Gastrocnemius medialis (tissue), 4 donors: ENCODE data around the gene CADM3. TPM values are rescaled to one million over a fixed set of nuclear protein-coding genes. Genes with fewer than 3 reads are reported as not detected.

Source experiments
- ATAC-seq, 2 donors: fragments of 150-250 bp; one replicate each; pipeline ENCODE4 v1.9.1; 2016
- DNase-seq, 2 donors: peaks; one replicate each; pipeline ENCODE4 v3.0.0-alpha.2; 2019
- H3K27ac ChIP-seq, 4 donors: fragments of 200-600 bp; sonication (generic); 1 replicate in 1 of 4; 2 replicates in 3 of 4; pipeline ENCODE4 v1.5.1; 2016 to 2018; ENCODE audit warnings: mild to moderate bottlenecking in 2 of 4, moderate library complexity in 1 of 4
- H3K27me3 ChIP-seq, 3 donors: fragments of 200-600 bp; sonication (generic) in 2 of 3; 1 replicate in 1 of 3; 2 replicates in 2 of 3; pipeline versions ENCODE4 v1.5.1 to v1.6.0; 2016 to 2019; ENCODE audit warnings: mild to moderate bottlenecking in 1 of 3, moderate library complexity in 1 of 3
- H3K36me3 ChIP-seq, 2 donors: fragments of 200-600 bp; sonication (generic) in 1 of 2; one replicate each; pipeline ENCODE4 v1.5.1; 2017 to 2018
- H3K4me1 ChIP-seq, 2 donors: fragments of 200-600 bp; sonication (generic) in 1 of 2; one replicate each; pipeline ENCODE4 v1.5.1; 2016 to 2017; ENCODE audit warnings: mild to moderate bottlenecking in 2 of 2
- H3K4me3 ChIP-seq, 4 donors: fragments of 200-600 bp; sonication (generic) in 3 of 4; 1 replicate in 1 of 4; 2 replicates in 3 of 4; pipeline ENCODE4 v1.5.1; 2016 to 2019; ENCODE audit warnings: mild to moderate bottlenecking in 2 of 4
- H3K9me3 ChIP-seq, 3 donors: fragments of 200-600 bp; sonication (generic) in 2 of 3; 1 replicate in 1 of 3; 2 replicates in 2 of 3; pipeline ENCODE4 v1.5.1; 2016 to 2019
- CTCF ChIP-seq, 5 experiments: fragments of 450-650 bp in 3 of 5; fragments of 200-600 bp in 2 of 5; sonication (generic) in 2 of 5; IDR thresholded peaks in 4 of 5; conservative IDR thresholded peaks in 1 of 5; 1 replicate in 4 of 5; 2 replicates in 1 of 5; pipeline ENCODE4 v1.5.1; 2016 to 2019; ENCODE audit warnings: antibody characterized with exemption in 5 of 5, mild to moderate bottlenecking in 3 of 5, moderate library complexity in 3 of 5
- POLR2A ChIP-seq, 2 donors: fragments of 450-650 bp; IDR thresholded peaks; one replicate each; pipeline ENCODE4 v1.6.1; 2017; ENCODE audit warnings: antibody characterized with exemption in 2 of 2, mild to moderate bottlenecking in 2 of 2, moderate library complexity in 2 of 2
- in situ Hi-C, 4 donors: fragments of 200-750 bp; cut with MboI; loops; one replicate each; pipeline versions ENCODE4 v1.15.0 to v1.8.0; 2017; ENCODE audit warnings: low sequenced_read_pairs in 4 of 4
- intact Hi-C: fragments of 100-400 bp; cut with DNase I; formaldehyde crosslinking; loops from one replicate; pipeline ENCODE4 v1.15.1; 2023; ENCODE audit warnings: low total_unique reads
- total RNA-seq, 4 donors: library from RNA; depleted of rRNA; stranded (reverse); fragments of >200 nt; gene quantifications; one replicate each; pipeline versions ENCODE4 v1.1.0 to v1.2.3, GENCODE V29; 2016

CADM3 gene
- 1 to 10 TPM in 2 of 4 donors, under 1 TPM in 1, not detected in 1; 0.76 to 1.2 (median 1.0) TPM for total RNA-seq

- peak within 1 kb of the TSS; percentile 28 to 41 (median 33) for H3K4me3 ChIP-seq
Observed at GRCh38 chr1:159171254-159171687, at the start of gene CADM3. TSS of gene CADM3 (plus strand) at chr1:159171615. CDS start at chr1:159171766, 151 bp downstream.

GRCh38 chr1:159122005-159122621, 49.3 kb upstream of the CADM3 start:
- intact Hi-C loops (no loop called here), in situ Hi-C loops (no loop called here)
- no peaks in the 10 kb centered on the region for H3K9me3 ChIP-seq
- no peak for TF ChIP-seq POLR2A (IDR thresholded peaks at IDR 0.05)
- TF ChIP-seq CTCF (IDR thresholded peaks at IDR 0.05 in 4 of 5, conservative IDR thresholded peaks at IDR 0.05 in 1 of 5) = no peak
- DNase-seq (no peak), ATAC-seq (no peak)
- no peaks in the 10 kb centered on the region for H3K4me1 ChIP-seq
- no peak overlapping the region for H3K4me3 ChIP-seq
- no peaks in the 10 kb centered on the region for H3K36me3 ChIP-seq
- H3K27me3 ChIP-seq = no peaks in the 10 kb centered on the region
- H3K27ac ChIP-seq = no peak overlapping the region

More at GRCh38 chr1:159171254-159171687, at the start of gene CADM3:
- Histone ChIP-seq H3K27ac (no peak within 1 kb of the TSS), H3K4me1 (no peaks in the 10 kb centered on the region), H3K9me3 (no peaks in the 10 kb centered on the region), H3K27me3 (peaks cover 36 to 39% (median 39%) of the 10 kb centered on the region in 3 donors), H3K36me3 (no peaks in the 10 kb centered on the region)
- intact Hi-C loops = no loop called here
- no peak for DNase-seq
- ATAC-seq = no peak
- in situ Hi-C loops = loop anchor here in 1 of 4 donors (25.0 kb wide), 1 partner anchor 616 kb away; the partner anchor contains the start of gene DUSP23
- TF ChIP-seq POLR2A (IDR thresholded peaks at IDR 0.05) (no peak), CTCF (IDR thresholded peaks at IDR 0.05 in 4 of 5, conservative IDR thresholded peaks at IDR 0.05 in 1 of 5) (no peak)

- in situ Hi-C loops = no loop called here
- no peaks in the 10 kb centered on the region for H3K27me3 ChIP-seq
Observed at GRCh38 chr1:159123587-159123986, 47.8 kb upstream of the CADM3 start.

GRCh38 chr1:159132271-159132881, 39.0 kb upstream of the CADM3 start:
- intact Hi-C loops (loop anchor here (5.0 kb wide), 1 partner anchor 80 kb away; no protein-coding TSS in a partner anchor), in situ Hi-C loops (no loop called here)
- no peak for TF ChIP-seq POLR2A (IDR thresholded peaks at IDR 0.05)
- TF ChIP-seq CTCF (IDR thresholded peaks at IDR 0.05 in 4 of 5, conservative IDR thresholded peaks at IDR 0.05 in 1 of 5) = peak; percentile 43 to 70 (median 57)
- H3K36me3 ChIP-seq = no peaks in the 10 kb centered on the region
- DNase-seq (peak; percentile 4 to 11), ATAC-seq (no peak)
- no peak overlapping the region for H3K27ac ChIP-seq
- H3K27me3 ChIP-seq = no peaks in the 10 kb centered on the region
- no peaks in the 10 kb centered on the region for H3K9me3 ChIP-seq
- H3K4me3 ChIP-seq = no peak overlapping the region
- H3K4me1 ChIP-seq = no peaks in the 10 kb centered on the region

More at GRCh38 chr1:159123587-159123986, 47.8 kb upstream of the CADM3 start:
- no peak for ATAC-seq
- TF ChIP-seq POLR2A (IDR thresholded peaks at IDR 0.05) (no peak), CTCF (IDR thresholded peaks at IDR 0.05 in 4 of 5, conservative IDR thresholded peaks at IDR 0.05 in 1 of 5) (no peak)
- DNase-seq = no peak
- Histone ChIP-seq H3K27ac (no peak overlapping the region), H3K4me3 (no peak overlapping the region), H3K9me3 (no peaks in the 10 kb centered on the region), H3K36me3 (no peaks in the 10 kb centered on the region), H3K4me1 (no peaks in the 10 kb centered on the region)
- intact Hi-C loops = no loop called here
